Bronchial epithelial cell (primary cell): ENCODE measurements around the gene ZBTB39. TPM values are rescaled to one million over a fixed set of nuclear protein-coding genes. Genes with fewer than 3 reads are reported as not detected.

Experiments used
- DNase-seq: peaks from one replicate; pipeline ENCODE4 v3.0.0-alpha.2; 2010; ENCODE audit warnings: low read depth
- FAIRE-seq: peaks from 2 replicates; lab custom pipeline; 2011; peaks lifted over from hg19 to GRCh38; lab: Jason Lieb, UNC
- H3K27me3 ChIP-seq: 2 replicates; pipeline ENCODE4 v1.5.1; 2011; ENCODE audit warnings: low read length; ENCODE audit not compliant: control insufficient read depth, insufficient read depth
- H3K36me3 ChIP-seq: 2 replicates; pipeline ENCODE4 v1.5.1; 2011; ENCODE audit warnings: low read length; ENCODE audit not compliant: control insufficient read depth, insufficient read depth
- H3K4me3 ChIP-seq: 2 replicates; pipeline ENCODE4 v1.5.1; 2011; ENCODE audit warnings: mild to moderate bottlenecking, low read depth, low read length, control low read depth
- total RNA-seq: library from RNA; depleted of rRNA; stranded (reverse); fragments of >200 nt; gene quantifications from 2 replicates; pipeline ENCODE4 v1.2.1, GENCODE V29; 2014
- TF ChIP-seq, protein P1 (sequence below): IDR thresholded peaks from 2 replicates; pipeline ENCODE4 v1.5.1; 2011; ENCODE audit warnings: mild to moderate bottlenecking, moderate library complexity, low read length, control low read depth, inconsistent platforms; ENCODE audit not compliant: insufficient read depth, severe bottlenecking

ZBTB39 gene
- total RNA-seq, 1 donor from 2014 or later = 5.5 TPM

DNA sequence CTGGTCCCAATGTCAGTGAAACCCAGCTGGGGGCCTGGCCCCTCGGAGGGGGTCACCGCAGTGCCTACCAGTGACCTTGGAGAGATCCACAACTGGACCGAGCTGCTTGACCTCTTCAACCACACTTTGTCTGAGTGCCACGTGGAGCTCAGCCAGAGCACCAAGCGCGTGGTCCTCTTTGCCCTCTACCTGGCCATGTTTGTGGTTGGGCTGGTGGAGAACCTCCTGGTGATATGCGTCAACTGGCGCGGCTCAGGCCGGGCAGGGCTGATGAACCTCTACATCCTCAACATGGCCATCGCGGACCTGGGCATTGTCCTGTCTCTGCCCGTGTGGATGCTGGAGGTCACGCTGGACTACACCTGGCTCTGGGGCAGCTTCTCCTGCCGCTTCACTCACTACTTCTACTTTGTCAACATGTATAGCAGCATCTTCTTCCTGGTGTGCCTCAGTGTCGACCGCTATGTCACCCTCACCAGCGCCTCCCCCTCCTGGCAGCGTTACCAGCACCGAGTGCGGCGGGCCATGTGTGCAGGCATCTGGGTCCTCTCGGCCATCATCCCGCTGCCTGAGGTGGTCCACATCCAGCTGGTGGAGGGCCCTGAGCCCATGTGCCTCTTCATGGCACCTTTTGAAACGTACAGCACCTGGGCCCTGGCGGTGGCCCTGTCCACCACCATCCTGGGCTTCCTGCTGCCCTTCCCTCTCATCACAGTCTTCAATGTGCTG, 11.0 kb downstream of the ZBTB39 start:
- no peak for FAIRE-seq
- no peak overlapping the region for H3K4me3 ChIP-seq
- no peak for DNase-seq

DNA sequence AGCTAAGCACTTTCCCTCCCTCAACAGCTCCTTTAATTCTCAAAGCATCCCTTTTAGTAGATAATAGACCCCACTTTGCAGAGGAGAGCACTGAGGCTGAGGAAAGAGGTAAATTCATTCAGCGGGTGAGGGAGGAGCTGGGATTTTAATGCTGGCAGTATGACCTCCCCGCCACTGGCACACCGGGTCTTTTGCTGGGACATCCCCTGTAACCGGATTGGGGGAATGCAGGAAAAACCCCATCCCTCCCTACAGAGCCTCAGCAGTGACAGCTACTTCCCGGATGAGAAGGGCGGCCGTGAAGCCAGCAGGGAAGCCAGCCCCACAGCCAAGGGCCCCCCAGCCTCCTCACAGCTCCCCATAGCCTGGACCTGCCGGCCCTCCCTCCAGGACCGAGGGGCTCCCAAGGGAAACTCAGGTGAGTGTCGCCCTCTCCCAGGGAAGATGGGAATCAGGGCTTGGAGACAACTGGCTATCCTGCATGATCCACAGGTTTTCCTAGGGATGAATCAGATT, 12.1 kb downstream of the ZBTB39 start:
- TF ChIP-seq, protein P1, sequence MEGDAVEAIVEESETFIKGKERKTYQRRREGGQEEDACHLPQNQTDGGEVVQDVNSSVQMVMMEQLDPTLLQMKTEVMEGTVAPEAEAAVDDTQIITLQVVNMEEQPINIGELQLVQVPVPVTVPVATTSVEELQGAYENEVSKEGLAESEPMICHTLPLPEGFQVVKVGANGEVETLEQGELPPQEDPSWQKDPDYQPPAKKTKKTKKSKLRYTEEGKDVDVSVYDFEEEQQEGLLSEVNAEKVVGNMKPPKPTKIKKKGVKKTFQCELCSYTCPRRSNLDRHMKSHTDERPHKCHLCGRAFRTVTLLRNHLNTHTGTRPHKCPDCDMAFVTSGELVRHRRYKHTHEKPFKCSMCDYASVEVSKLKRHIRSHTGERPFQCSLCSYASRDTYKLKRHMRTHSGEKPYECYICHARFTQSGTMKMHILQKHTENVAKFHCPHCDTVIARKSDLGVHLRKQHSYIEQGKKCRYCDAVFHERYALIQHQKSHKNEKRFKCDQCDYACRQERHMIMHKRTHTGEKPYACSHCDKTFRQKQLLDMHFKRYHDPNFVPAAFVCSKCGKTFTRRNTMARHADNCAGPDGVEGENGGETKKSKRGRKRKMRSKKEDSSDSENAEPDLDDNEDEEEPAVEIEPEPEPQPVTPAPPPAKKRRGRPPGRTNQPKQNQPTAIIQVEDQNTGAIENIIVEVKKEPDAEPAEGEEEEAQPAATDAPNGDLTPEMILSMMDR = no peak
- DNase-seq = no peak
- Histone ChIP-seq H3K27me3 (no peaks in the 10 kb centered on the region), H3K36me3 (no peaks in the 10 kb centered on the region), H3K4me3 (no peak overlapping the region)
- no peak for FAIRE-seq

More for the DNA sequence above, 11.0 kb downstream of the ZBTB39 start:
- TF ChIP-seq, protein P1 = no peak
- Histone ChIP-seq H3K27me3 (no peaks in the 10 kb centered on the region), H3K36me3 (no peaks in the 10 kb centered on the region)

DNA sequence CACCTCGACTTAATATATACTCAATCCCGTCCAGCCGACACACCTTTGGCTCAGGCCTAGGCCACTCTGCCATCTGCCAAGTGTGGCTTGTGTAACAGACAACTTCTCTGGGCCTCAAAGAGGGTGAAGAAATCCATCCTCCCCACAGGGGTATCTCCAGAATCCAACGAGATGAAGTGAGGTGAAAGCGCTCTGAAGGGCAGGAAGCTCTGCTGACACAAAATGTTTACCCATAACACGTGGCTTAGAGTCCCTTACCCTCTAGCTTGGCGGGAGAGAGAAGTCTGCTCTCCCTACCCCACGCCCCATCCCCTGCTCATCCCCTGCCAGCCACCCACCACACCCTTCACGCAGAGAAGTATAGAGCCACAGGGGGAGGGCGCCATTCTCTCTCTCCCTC, 13.0 kb downstream of the ZBTB39 start:
- DNase-seq (no peak), FAIRE-seq (no peak)
- no peaks in the 10 kb centered on the region for H3K36me3 ChIP-seq
- no peak overlapping the region for H3K4me3 ChIP-seq
- H3K27me3 ChIP-seq = no peaks in the 10 kb centered on the region
- TF ChIP-seq, protein P1 = no peak

DNA sequence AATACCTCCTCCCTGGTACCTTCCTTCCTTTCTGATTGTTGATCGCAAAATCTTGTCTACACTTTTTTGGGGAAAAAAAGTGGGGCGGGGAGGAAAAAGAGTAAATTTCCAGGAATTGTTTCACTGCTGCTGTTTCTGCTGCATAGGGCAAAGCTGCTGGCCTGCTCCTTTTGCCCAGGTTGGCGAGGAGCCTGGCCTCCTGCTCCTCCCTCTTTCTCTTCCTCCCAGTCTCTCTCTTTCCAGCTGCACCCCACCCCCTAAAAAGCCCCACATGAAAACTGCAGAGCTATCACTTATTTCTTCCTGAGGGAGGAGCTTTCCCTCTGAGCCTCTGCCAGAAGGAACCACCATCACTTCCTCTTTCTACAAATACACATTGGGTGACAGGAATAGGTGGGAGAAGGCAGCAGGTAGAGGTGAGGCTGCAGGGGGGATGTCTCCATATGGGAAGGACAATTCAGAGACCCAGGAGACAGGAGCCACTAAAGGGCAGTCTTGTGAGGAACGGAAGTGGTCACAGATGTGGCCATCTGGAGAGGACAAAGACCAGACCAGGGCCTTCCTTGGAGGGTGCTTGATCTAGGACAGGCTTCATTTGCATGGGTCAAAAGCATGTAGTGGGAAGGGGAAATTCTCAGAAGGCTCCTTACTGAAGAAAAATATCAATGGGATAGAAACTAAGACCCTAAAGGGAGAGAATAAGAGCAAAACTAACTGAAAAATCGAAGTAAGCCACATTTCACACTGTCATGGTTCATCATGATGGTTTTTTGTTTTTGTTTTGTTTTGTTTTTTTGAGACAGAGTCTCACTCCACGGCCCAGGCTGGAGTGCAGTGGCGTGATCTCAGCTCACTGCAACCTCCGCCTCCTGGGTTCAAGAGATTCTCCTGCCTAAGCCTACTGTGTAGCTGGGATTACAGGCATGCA, 14.8 kb downstream of the ZBTB39 start:
- TF ChIP-seq, protein P1 = no peak
- DNase-seq (no peak), FAIRE-seq (no peak)
- H3K27me3 ChIP-seq = no peaks in the 10 kb centered on the region
- H3K36me3 ChIP-seq = no peaks in the 10 kb centered on the region
- H3K4me3 ChIP-seq = no peak overlapping the region

DNA sequence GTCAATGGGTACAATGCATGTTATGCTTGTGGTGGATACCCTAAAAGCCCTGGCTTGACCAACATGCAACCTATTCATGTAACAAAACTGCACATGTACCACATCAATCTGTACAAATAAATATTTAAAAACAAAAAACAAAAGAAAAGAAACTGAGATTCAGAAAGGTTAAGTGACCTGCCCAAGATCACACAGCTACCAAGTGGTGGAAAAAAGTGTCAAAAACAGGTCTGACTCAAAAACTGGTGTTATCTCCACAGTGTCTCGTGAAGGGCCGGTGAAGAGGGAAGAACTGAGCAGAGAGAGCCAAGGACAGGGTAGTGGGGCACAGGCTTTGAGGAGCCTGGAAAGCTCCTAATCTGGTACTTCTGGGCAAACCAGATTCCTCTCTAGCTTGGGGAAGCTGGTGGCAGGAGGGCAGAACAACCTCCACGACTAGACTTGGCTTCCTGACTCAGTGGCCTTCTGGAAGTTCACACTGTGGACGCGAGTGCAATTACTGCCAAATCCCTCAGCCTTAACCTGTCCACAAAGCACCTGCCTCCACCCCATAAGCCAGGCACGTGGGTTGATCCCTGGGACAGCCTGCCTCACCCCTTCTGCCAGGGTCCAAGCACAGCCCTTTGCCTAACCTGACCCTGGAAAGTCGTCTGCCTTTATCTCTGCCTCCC, 15.6 kb downstream of the ZBTB39 start:
- FAIRE-seq = no peak
- TF ChIP-seq, protein P1 = no peak
- no peak overlapping the region for H3K4me3 ChIP-seq
- H3K27me3 ChIP-seq = no peaks in the 10 kb centered on the region
- DNase-seq = no peak
- H3K36me3 ChIP-seq = no peaks in the 10 kb centered on the region
